HEK293 (cell line): Measurements from ENCODE around the gene ZNF276.

Source experiments
- CTCF ChIA-PET: fragments of 350-600 bp; formaldehyde crosslinking; extraction: SDS; loops from one replicate; lab custom pipeline; 2021; ENCODE audit warnings: antibody characterized with exemption; lab: Yijun Ruan, JAX
- POLR2A ChIA-PET: fragments of 300-600 bp; formaldehyde crosslinking; extraction: SDS; loops from one replicate; lab custom pipeline; 2020; ENCODE audit warnings: antibody characterized with exemption, inconsistent platforms; lab: Yijun Ruan, JAX
- H3K27ac ChIP-seq: fragments of 200-500 bp; sonication (Bioruptor generic); 2 replicates; pipeline ENCODE4 v1.5.1; 2014; ENCODE audit warnings: low read depth, low read length, control low read depth, inconsistent platforms; ENCODE audit errors: extremely low read depth
- H3K36me3 ChIP-seq, 2 experiments: fragments of 200-500 bp in 1 of 2; sonication (Bioruptor generic) in 1 of 2; 1 replicate in 1 of 2; 2 replicates in 1 of 2; pipeline ENCODE4 v1.5.1; 2014 to 2017; ENCODE audit warnings: inconsistent platforms in 2 of 2, low read length in 2 of 2; ENCODE audit not compliant: control insufficient read depth in 2 of 2, insufficient read depth in 1 of 2
- H3K4me1 ChIP-seq: fragments of 200-500 bp; sonication (Bioruptor generic); 2 replicates; pipeline ENCODE4 v1.5.1; 2014; ENCODE audit warnings: mild to moderate bottlenecking, low read length, inconsistent platforms; ENCODE audit not compliant: control insufficient read depth, insufficient read depth
- H3K4me3 ChIP-seq: 2 replicates; pipeline ENCODE4 v1.5.1; 2011; ENCODE audit warnings: low read depth, mild to moderate bottlenecking, control low read depth, low read length, moderate library complexity
- H3K9me3 ChIP-seq: fragments of 200-500 bp; sonication (Bioruptor generic); 2 replicates; pipeline ENCODE4 v1.5.1; 2014; ENCODE audit warnings: low read depth, low read length, inconsistent platforms; ENCODE audit not compliant: control insufficient read depth, insufficient read depth
- BCL11A ChIP-seq: fragments of 450-650 bp; formaldehyde crosslinking; IDR thresholded peaks from 2 replicates; pipeline ENCODE4 v1.5.1; 2016; ENCODE audit warnings: low read depth, missing biosample characterization, missing genetic modification characterization
- OSR2 ChIP-seq: fragments of 450-650 bp; formaldehyde crosslinking; IDR thresholded peaks from 2 replicates; pipeline ENCODE4 v1.5.1; 2016; ENCODE audit warnings: missing biosample characterization, missing genetic modification characterization
- ZFP37 ChIP-seq: fragments of 450-650 bp; formaldehyde crosslinking; IDR thresholded peaks from 2 replicates; pipeline ENCODE4 v1.5.1; 2016; ENCODE audit warnings: missing biosample characterization, missing genetic modification characterization
- ZNF121 ChIP-seq: fragments of 450-650 bp; formaldehyde crosslinking; IDR thresholded peaks from 2 replicates; pipeline ENCODE4 v1.5.1; 2016; ENCODE audit warnings: missing biosample characterization, missing genetic modification characterization
- ZNF324 ChIP-seq: fragments of 450-650 bp; formaldehyde crosslinking; IDR thresholded peaks from 2 replicates; pipeline ENCODE4 v1.5.1; 2016; ENCODE audit warnings: missing biosample characterization, missing genetic modification characterization
- ZNF350 ChIP-seq: fragments of 450-650 bp; formaldehyde crosslinking; IDR thresholded peaks from 2 replicates; pipeline ENCODE4 v1.5.0; 2017; ENCODE audit warnings: missing biosample characterization, mild to moderate bottlenecking, missing genetic modification characterization
- ZNF398 ChIP-seq: fragments of 450-650 bp; formaldehyde crosslinking; IDR thresholded peaks from 2 replicates; pipeline ENCODE4 v1.5.1; 2017; ENCODE audit warnings: missing biosample characterization, missing genetic modification characterization
- ZNF521 ChIP-seq: fragments of 450-650 bp; formaldehyde crosslinking; IDR thresholded peaks from 2 replicates; pipeline ENCODE4 v1.5.1; 2017; ENCODE audit warnings: missing biosample characterization, mild to moderate bottlenecking, missing genetic modification characterization
- ZNF621 ChIP-seq: fragments of 450-650 bp; formaldehyde crosslinking; IDR thresholded peaks from 2 replicates; pipeline ENCODE4 v1.5.1; 2017; ENCODE audit warnings: missing biosample characterization, missing genetic modification characterization
- ZNF658 ChIP-seq: fragments of 450-650 bp; formaldehyde crosslinking; IDR thresholded peaks from 2 replicates; pipeline ENCODE4; 2016; ENCODE audit warnings: missing biosample characterization, missing genetic modification characterization
- ZNF785 ChIP-seq: fragments of 450-650 bp; formaldehyde crosslinking; IDR thresholded peaks from 2 replicates; pipeline ENCODE4 v1.5.1; 2016; ENCODE audit warnings: missing biosample characterization, missing genetic modification characterization
- ZNF792 ChIP-seq: fragments of 450-650 bp; formaldehyde crosslinking; IDR thresholded peaks from 2 replicates; pipeline ENCODE4 v1.5.1; 2016; ENCODE audit warnings: missing biosample characterization, missing genetic modification characterization
- TF ChIP-seq, protein P1 (sequence below): fragments of 450-650 bp; formaldehyde crosslinking; IDR thresholded peaks from 2 replicates; pipeline ENCODE4 v1.5.1; 2016; ENCODE audit warnings: missing biosample characterization, missing genetic modification characterization
- TF ChIP-seq, protein P2 (sequence below): fragments of 450-650 bp; formaldehyde crosslinking; conservative IDR thresholded peaks from 2 replicates; pipeline ENCODE4 v1.5.1; 2016; ENCODE audit warnings: low read depth, missing biosample characterization, missing genetic modification characterization

Gene ZNF276

GRCh38 chr16:89690392-89690901, 30.9 kb upstream of the ZNF276 start (continued):
- TF ChIP-seq OSR2 (tag by site-specific recombination) (no peak), ZNF398 (tag by site-specific recombination) (no peak), ZNF324 (tag by site-specific recombination) (no peak), ZNF350 (no peak), ZFP37 (tag by site-specific recombination) (no peak), BCL11A (no peak)

DNA sequence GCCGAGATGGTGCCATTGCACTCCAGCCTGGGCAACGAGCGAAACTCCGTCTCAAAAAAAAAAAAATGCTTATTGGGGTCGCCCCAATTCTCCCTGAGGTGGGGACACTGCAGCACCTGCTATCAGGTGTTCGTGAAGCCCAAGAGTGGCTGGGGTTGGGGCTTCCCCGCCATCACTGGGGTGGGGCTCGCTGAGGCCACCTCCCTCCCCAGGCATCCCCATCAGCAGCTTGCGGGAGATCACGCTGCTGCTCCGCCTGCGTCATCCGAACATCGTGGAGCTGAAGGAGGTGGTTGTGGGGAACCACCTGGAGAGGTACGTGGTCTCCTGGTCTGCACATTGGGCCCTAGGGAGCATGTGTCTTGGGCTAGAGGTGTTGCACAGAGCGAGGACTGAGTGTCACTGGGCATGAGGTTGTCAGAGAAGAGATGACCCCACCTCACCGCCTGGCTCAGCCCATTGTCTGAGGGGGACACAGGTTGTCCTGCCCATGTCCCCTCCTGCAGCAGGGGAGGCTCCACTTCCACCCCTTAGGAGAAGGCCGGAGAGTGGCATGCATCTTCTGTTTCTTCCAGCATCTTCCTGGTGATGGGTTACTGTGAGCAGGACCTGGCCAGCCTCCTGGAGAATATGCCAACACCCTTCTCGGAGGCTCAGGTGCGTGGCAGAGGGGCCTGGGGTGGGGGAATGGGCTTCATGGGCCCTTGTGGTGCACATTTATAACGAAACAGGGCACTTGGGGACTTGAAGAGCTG, 29.9 kb upstream of the ZNF276 start:
- no peaks in the 10 kb centered on the region for H3K9me3 ChIP-seq
- POLR2A ChIA-PET, result no interaction called here
- no peak overlapping the region for H3K4me3 ChIP-seq
- no peak for TF ChIP-seq ZNF521
- TF ChIP-seq ZNF121 (tag by site-specific recombination), result no peak
- no peak for TF ChIP-seq ZNF621 (tag by site-specific recombination)
- TF ChIP-seq, protein P1, sequence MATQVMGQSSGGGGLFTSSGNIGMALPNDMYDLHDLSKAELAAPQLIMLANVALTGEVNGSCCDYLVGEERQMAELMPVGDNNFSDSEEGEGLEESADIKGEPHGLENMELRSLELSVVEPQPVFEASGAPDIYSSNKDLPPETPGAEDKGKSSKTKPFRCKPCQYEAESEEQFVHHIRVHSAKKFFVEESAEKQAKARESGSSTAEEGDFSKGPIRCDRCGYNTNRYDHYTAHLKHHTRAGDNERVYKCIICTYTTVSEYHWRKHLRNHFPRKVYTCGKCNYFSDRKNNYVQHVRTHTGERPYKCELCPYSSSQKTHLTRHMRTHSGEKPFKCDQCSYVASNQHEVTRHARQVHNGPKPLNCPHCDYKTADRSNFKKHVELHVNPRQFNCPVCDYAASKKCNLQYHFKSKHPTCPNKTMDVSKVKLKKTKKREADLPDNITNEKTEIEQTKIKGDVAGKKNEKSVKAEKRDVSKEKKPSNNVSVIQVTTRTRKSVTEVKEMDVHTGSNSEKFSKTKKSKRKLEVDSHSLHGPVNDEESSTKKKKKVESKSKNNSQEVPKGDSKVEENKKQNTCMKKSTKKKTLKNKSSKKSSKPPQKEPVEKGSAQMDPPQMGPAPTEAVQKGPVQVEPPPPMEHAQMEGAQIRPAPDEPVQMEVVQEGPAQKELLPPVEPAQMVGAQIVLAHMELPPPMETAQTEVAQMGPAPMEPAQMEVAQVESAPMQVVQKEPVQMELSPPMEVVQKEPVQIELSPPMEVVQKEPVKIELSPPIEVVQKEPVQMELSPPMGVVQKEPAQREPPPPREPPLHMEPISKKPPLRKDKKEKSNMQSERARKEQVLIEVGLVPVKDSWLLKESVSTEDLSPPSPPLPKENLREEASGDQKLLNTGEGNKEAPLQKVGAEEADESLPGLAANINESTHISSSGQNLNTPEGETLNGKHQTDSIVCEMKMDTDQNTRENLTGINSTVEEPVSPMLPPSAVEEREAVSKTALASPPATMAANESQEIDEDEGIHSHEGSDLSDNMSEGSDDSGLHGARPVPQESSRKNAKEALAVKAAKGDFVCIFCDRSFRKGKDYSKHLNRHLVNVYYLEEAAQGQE, result no peak
- TF ChIP-seq, protein P2, sequence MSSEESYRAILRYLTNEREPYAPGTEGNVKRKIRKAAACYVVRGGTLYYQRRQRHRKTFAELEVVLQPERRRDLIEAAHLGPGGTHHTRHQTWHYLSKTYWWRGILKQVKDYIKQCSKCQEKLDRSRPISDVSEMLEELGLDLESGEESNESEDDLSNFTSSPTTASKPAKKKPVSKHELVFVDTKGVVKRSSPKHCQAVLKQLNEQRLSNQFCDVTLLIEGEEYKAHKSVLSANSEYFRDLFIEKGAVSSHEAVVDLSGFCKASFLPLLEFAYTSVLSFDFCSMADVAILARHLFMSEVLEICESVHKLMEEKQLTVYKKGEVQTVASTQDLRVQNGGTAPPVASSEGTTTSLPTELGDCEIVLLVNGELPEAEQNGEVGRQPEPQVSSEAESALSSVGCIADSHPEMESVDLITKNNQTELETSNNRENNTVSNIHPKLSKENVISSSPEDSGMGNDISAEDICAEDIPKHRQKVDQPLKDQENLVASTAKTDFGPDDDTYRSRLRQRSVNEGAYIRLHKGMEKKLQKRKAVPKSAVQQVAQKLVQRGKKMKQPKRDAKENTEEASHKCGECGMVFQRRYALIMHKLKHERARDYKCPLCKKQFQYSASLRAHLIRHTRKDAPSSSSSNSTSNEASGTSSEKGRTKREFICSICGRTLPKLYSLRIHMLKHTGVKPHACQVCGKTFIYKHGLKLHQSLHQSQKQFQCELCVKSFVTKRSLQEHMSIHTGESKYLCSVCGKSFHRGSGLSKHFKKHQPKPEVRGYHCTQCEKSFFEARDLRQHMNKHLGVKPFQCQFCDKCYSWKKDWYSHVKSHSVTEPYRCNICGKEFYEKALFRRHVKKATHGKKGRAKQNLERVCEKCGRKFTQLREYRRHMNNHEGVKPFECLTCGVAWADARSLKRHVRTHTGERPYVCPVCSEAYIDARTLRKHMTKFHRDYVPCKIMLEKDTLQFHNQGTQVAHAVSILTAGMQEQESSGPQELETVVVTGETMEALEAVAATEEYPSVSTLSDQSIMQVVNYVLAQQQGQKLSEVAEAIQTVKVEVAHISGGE (tag by site-specific recombination), result no peak
- TF ChIP-seq ZNF785, result no peak
- no peak for TF ChIP-seq ZNF658 (tag by site-specific recombination)
- no peak for TF ChIP-seq ZNF792
- peaks cover 0 to 64% of the 10 kb centered on the region in 2 experiments; a peak in 2 of 3 replicates for H3K36me3 ChIP-seq
- H3K4me1 ChIP-seq, result no peaks in the 10 kb centered on the region
- CTCF ChIA-PET, result interaction anchor here (0.5 to 0.6 kb wide), 2 partner anchors 9 to 156 kb away, joined by 3 to 4 read pairs; no protein-coding TSS in a partner anchor
- H3K27ac ChIP-seq, result no peak overlapping the region
